AG09319 (cell line): ENCODE results near the gene VN1R2.
"Not testable (repeated sequence)": the region's sequence is repeated elsewhere in the genome, so short reads cannot be mapped to it uniquely, and the experiment has no call there.

Experiments used
- DNase-seq: peaks from one replicate; pipeline ENCODE4 v3.0.0-alpha.2; 2010; ENCODE audit warnings: low read depth; ENCODE audit errors: extremely low read depth
- CTCF ChIP-seq: IDR thresholded peaks from 2 replicates; pipeline ENCODE4 v1.5.1; 2011; ENCODE audit warnings: low read depth, mild to moderate bottlenecking, inconsistent platforms, low read length, moderate library complexity

VN1R2 gene

GRCh38 chr19:53257715-53258342 lies at the start of gene VN1R2:
TSS of gene VN1R2 (plus strand) at chr19:53258292. CDS start at chr19:53258376, 84 bp downstream.
- not testable (repeated sequence) for DNase-seq

- DNase-seq, result not testable (repeated sequence)
Observed at GRCh38 chr19:53211554-53211953, 46.5 kb upstream of the VN1R2 start.

- DNase-seq, result no peak
- TF ChIP-seq CTCF, result no peak
Observed at GRCh38 chr19:53212703-53213320, 45.3 kb upstream of the VN1R2 start.

- DNase-seq, result not testable (repeated sequence)
Observed at GRCh38 chr19:53222716-53223115, 35.4 kb upstream of the VN1R2 start.

GRCh38 chr19:53224606-53225005 lies 33.5 kb upstream of the VN1R2 start:
- no peak for DNase-seq
- no peak for TF ChIP-seq CTCF

GRCh38 chr19:53237114-53237777 lies 20.8 kb upstream of the VN1R2 start:
- DNase-seq, result no peak
- TF ChIP-seq CTCF, result no peak

GRCh38 chr19:53246498-53246897 lies 11.6 kb upstream of the VN1R2 start:
- no peak for TF ChIP-seq CTCF
- no peak for DNase-seq

GRCh38 chr19:53254411-53255341 lies 3.4 kb upstream of the VN1R2 start, which contains the start of gene ZNF677:
TSS of gene ZNF677 (minus strand) at chr19:53254873. CDS start at chr19:53251550, 3,323 bp downstream.
- no peak for TF ChIP-seq CTCF
- peak; percentile 58 for DNase-seq

- not testable (repeated sequence) for DNase-seq
Observed at GRCh38 chr19:53267623-53268022, 9.5 kb downstream of the VN1R2 start, which contains the start of gene VN1R4. TSS of gene VN1R4 (minus strand) at chr19:53267723. CDS start at chr19:53267665, 58 bp downstream.

GRCh38 chr19:53269861-53270260 lies 11.8 kb downstream of the VN1R2 start:
- not testable (repeated sequence) for DNase-seq
